Measurements from ENCODE around the gene TARM1. TPM values are rescaled to one million over a fixed set of nuclear protein-coding genes. Genes with fewer than 3 reads are reported as not detected.

Gene TARM1
- total and polyA plus RNA-seq, 2 of the 8 experiments (the other 6 are each of a cell fraction or from before 2014, with no cell fraction given): not detected

GRCh38 chr19:54129617-54129996 lies 48.4 kb upstream of the TARM1 start:
- Histone ChIP-seq H2AK5ac (ENCODE audit: low read depth, low read length) (no peak overlapping the region), H3K4me2 (ENCODE audit: insufficient read depth in 1 of 2, low read depth in 2 of 2, low read length in 2 of 2) (no peak overlapping the region), H3K18ac (ENCODE audit: extremely low read depth, low read length) (no peak overlapping the region), H3K79me2 (ENCODE audit: control insufficient read depth in 1 of 2, insufficient read depth in 2 of 2, low read length in 2 of 2) (no peaks in the 10 kb centered on the region), H3K4me1 (replicated peaks in 1 of 4; ENCODE audit: control insufficient read depth in 3 of 4, insufficient read depth in 4 of 4, low read length in 3 of 4) (no peaks in the 10 kb centered on the region), H2AFZ (ENCODE audit: low read length) (no peak overlapping the region), H3K14ac (ENCODE audit: insufficient read length) (no peak overlapping the region), H2BK120ac (replicated peaks; ENCODE audit: low read depth, low read length) (no peak overlapping the region), H3K79me1 (ENCODE audit: low read depth, low read length) (no peaks in the 10 kb centered on the region), H3K4ac (replicated peaks; ENCODE audit: insufficient read length, low read depth, low read length) (no peak overlapping the region), H2BK15ac (ENCODE audit: low read length) (no peak overlapping the region), H3K56ac (replicated peaks; ENCODE audit: insufficient read length, low read depth, low read length) (no peak overlapping the region), H3K9ac (replicated peaks in 1 of 4; ENCODE audit: extremely low read depth in 1 of 4, low read depth in 3 of 4, low read length in 3 of 4) (no peak overlapping the region), H2BK5ac (ENCODE audit: low read depth, low read length) (no peak overlapping the region), H3K27ac (ENCODE audit: low read depth, low read length) (no peak overlapping the region), H4K20me1 (replicated peaks in 1 of 2; ENCODE audit: control insufficient read depth in 1 of 2, insufficient read depth in 2 of 2, low read length in 2 of 2) (peaks cover 0 to 7% of the 10 kb centered on the region in 2 experiments), H2BK20ac (ENCODE audit: low read length) (no peak overlapping the region), H2BK12ac (ENCODE audit: low read depth, low read length) (no peak overlapping the region), H3K4me3 (ENCODE audit: extremely low read depth in 1 of 4, insufficient read depth in 2 of 4, low read depth in 3 of 4, low read length in 4 of 4) (no peak overlapping the region), H3K27me3 (replicated peaks in 1 of 4; ENCODE audit: control insufficient read depth in 3 of 4, extremely low read depth in 1 of 4, insufficient read depth in 3 of 4, low read length in 3 of 4) (no peaks in the 10 kb centered on the region), H4K8ac (ENCODE audit: extremely low read depth, insufficient read depth, low read length) (no peak overlapping the region), H4K91ac (replicated peaks; ENCODE audit: insufficient read length, low read length) (no peak overlapping the region), H4K5ac (ENCODE audit: insufficient read length, low read depth, low read length) (no peak overlapping the region), H3K36me3 (ENCODE audit: control insufficient read depth in 2 of 4, insufficient read depth in 4 of 4, low read length in 3 of 4) (peaks cover 16 to 65% (median 28%) of the 10 kb centered on the region in 4 experiments), H3K9me3 (ENCODE audit: insufficient read depth in 2 of 2, low read depth in 1 of 2, low read length in 1 of 2) (peaks cover 3 to 10% of the 10 kb centered on the region in 2 experiments; a peak in 3 of 4 replicates), H3K23ac (ENCODE audit: insufficient read length) (no peak overlapping the region), H3K23me2 (ENCODE audit: low read depth, low read length) (peaks cover 3% of the 10 kb centered on the region; the same call in 1 of the 2 replicates)
- CTCF ChIA-PET (ENCODE audit: partially characterized antibody): interaction anchor here (0.6 to 0.9 kb wide), 2 partner anchors 15 to 102 kb away, joined by 3 read pairs; no protein-coding TSS in a partner anchor
- DNase-seq (ENCODE audit: low read depth in 1 of 2, low spot score in 2 of 2) (no peak), FAIRE-seq (no peak)
- WGBS, 2 experiments (ENCODE audit: extremely low coverage in 1 of 2, insufficient coverage in 1 of 2, insufficient read length in 1 of 2, insufficient replicate concordance in 2 of 2, low coverage in 1 of 2, low lambda C conversion rate in 2 of 2, missing lambda C conversion rate in 1 of 2): 95% methylated on average over 20 of the region's 20 CpGs; no CpG with 5 or more reads in 1 of the 2 experiments
- POLR2A ChIA-PET (ENCODE audit: partially characterized antibody): interaction anchor here (0.6 to 1.6 kb wide), 5 partner anchors 8 to 14 kb away, joined by 3 to 8 read pairs (median 4); partner anchors contain the start of genes CNOT3, PRPF31 and TFPT
- TF ChIP-seq SP2 (IDR thresholded peaks at IDR 0.05; ENCODE audit: low read length): no peak
- TF ChIP-seq RAD21 (IDR thresholded peaks at IDR 0.05 in 1 of 2, conservative IDR thresholded peaks at IDR 0.05 in 1 of 2; ENCODE audit: low read depth in 2 of 2, low read length in 2 of 2): no peak
- no peak for TF ChIP-seq JUND (IDR thresholded peaks at IDR 0.05; ENCODE audit: low read length)
- TF ChIP-seq, protein P1, sequence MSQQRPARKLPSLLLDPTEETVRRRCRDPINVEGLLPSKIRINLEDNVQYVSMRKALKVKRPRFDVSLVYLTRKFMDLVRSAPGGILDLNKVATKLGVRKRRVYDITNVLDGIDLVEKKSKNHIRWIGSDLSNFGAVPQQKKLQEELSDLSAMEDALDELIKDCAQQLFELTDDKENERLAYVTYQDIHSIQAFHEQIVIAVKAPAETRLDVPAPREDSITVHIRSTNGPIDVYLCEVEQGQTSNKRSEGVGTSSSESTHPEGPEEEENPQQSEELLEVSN (IDR thresholded peaks at IDR 0.05): no peak
- no peak for TF ChIP-seq EZH2 (IDR thresholded peaks at IDR 0.05; ENCODE audit: low read depth, low read length, severe bottlenecking)
- TF ChIP-seq CHD2 (IDR thresholded peaks at IDR 0.05; ENCODE audit: low read length): no peak
- TF ChIP-seq TAF1 (IDR thresholded peaks at IDR 0.05; ENCODE audit: low read depth, low read length): no peak
- TF ChIP-seq MAFK (IDR thresholded peaks at IDR 0.05; ENCODE audit: low read depth, low read length): no peak
- TF ChIP-seq TEAD4 (IDR thresholded peaks at IDR 0.05; ENCODE audit: low read depth, low read length): no peak
- TF ChIP-seq TAF7 (optimal IDR thresholded peaks at IDR 0.05; ENCODE audit: borderline replicate concordance, low read depth, low read length): no peak
- no peak for TF ChIP-seq TCF12 (IDR thresholded peaks at IDR 0.05; ENCODE audit: low read depth, low read length)
- TF ChIP-seq KDM5A (IDR thresholded peaks at IDR 0.05; ENCODE audit: low read length): no peak
- TF ChIP-seq CEBPB (IDR thresholded peaks at IDR 0.05; ENCODE audit: low read depth, low read length): no peak
- TF ChIP-seq BACH1 (IDR thresholded peaks at IDR 0.05; ENCODE audit: low read length): no peak
